Thoracic aorta (tissue), 2 donors: ENCODE measurements around the gene DMWD. TPM values are rescaled to one million over a fixed set of nuclear protein-coding genes. Genes with fewer than 3 reads are reported as not detected.

Experiments
- ATAC-seq: fragments of 150-250 bp; one replicate; pipeline ENCODE4 v1.8.0; 2017; ENCODE audit warnings: low read depth; ENCODE audit not compliant: insufficient number of reproducible peaks, low FRiP score
- DNase-seq: peaks from one replicate; pipeline ENCODE4 v3.0.0-alpha.2; 2020; ENCODE audit warnings: low spot score
- H3K27ac ChIP-seq, 2 donors: fragments of 200-600 bp; sonication (generic); 1 replicate in 1 of 2; 2 replicates in 1 of 2; pipeline ENCODE4 v1.5.1; 2016; ENCODE audit warnings: mild to moderate bottlenecking in 2 of 2, moderate library complexity in 2 of 2
- H3K27me3 ChIP-seq: fragments of 200-600 bp; sonication (generic); replicated peaks from 2 replicates; pipeline ENCODE4 v1.6.0; 2016; ENCODE audit warnings: mild to moderate bottlenecking; ENCODE audit not compliant: insufficient read depth
- H3K36me3 ChIP-seq: fragments of 200-600 bp; sonication (generic); one replicate; pipeline ENCODE4 v1.5.1; 2016
- H3K4me1 ChIP-seq, 2 donors: fragments of 200-600 bp; sonication (generic); 1 replicate in 1 of 2; 2 replicates in 1 of 2; pipeline versions ENCODE4 v1.5.1 to v1.6.0; 2016; ENCODE audit warnings: low read depth in 2 of 2, mild to moderate bottlenecking in 1 of 2; ENCODE audit not compliant: control insufficient read depth in 1 of 2
- H3K4me3 ChIP-seq: fragments of 200-600 bp; sonication (generic); 2 replicates; pipeline ENCODE4 v1.5.1; 2016; ENCODE audit warnings: mild to moderate bottlenecking
- H3K9me3 ChIP-seq: fragments of 200-600 bp; sonication (generic); 2 replicates; pipeline ENCODE4 v1.5.1; 2016
- CTCF ChIP-seq: fragments of 200-600 bp; sonication (generic); IDR thresholded peaks from one replicate; pipeline ENCODE4 v1.5.1; 2019; ENCODE audit warnings: antibody characterized with exemption
- total RNA-seq, 2 donors: library from RNA; depleted of rRNA; stranded (reverse); fragments of >200 nt; gene quantifications; one replicate each; pipeline versions ENCODE4 v1.1.0 to v1.2.3, GENCODE V29; 2016

Gene DMWD
- total RNA-seq, 2 donors from 2014 or later, result 79.1 to 91.1 TPM

DNA sequence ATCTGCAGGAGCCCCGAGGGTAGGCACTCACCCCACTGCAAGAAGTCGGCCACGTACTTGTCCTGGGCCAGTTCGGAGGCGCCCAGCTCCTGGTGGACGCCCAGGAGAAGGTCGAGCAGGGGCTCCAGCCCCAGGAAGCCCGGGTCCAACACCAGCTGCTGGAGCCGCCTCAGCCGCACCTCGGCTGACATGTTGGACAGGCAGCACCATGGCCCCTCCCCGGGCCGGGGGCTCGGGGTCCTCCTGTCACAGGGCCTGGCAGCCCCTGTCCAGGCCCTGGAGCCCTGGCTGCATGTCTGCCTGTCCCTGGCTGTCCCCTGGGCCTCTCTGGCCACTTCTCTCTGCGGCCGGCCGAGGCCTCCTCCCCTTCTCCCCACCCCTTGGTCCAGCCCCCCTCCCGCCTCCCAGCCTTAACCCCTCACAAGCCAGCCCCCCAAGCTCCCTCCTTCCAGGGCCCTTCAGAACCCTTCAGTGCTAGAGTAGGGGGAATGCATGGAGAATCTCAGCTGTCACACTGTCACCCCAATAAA lies 10.4 kb downstream of the DMWD start, which contains the start of gene DMPK:
DMPK (minus strand) TSS at position 329 of the 530 bp plus-strand sequence; CDS start at position 191, 138 bp downstream.
- Histone ChIP-seq H3K4me3 (peak within 1 kb of the TSS; percentile 91), H3K27ac (peak within 1 kb of the TSS; percentile 97 to 98), H3K36me3 (peaks cover 25% of the 10 kb centered on the region), H3K4me1 (peaks cover 20 to 50% of the 10 kb centered on the region in 2 donors), H3K9me3 (no peaks in the 10 kb centered on the region), H3K27me3 (no peaks in the 10 kb centered on the region)
- ATAC-seq, result no peak
- TF ChIP-seq CTCF, result no peak
- DNase-seq, result no peak

GRCh38 chr19:45781214-45782161 lies 11.2 kb downstream of the DMWD start:
- DNase-seq (no peak), ATAC-seq (no peak)
- TF ChIP-seq CTCF, result no peak
- Histone ChIP-seq H3K27ac (peak overlapping the region; percentile 97 to 98), H3K36me3 (peaks cover 28% of the 10 kb centered on the region), H3K4me1 (peaks cover 20 to 50% of the 10 kb centered on the region in 2 donors), H3K27me3 (no peaks in the 10 kb centered on the region), H3K9me3 (no peaks in the 10 kb centered on the region), H3K4me3 (peak overlapping the region; percentile 91)

- Histone ChIP-seq H3K27ac (peak overlapping the region; percentile 97 to 98), H3K27me3 (no peaks in the 10 kb centered on the region), H3K9me3 (no peaks in the 10 kb centered on the region), H3K4me3 (peak overlapping the region; percentile 91), H3K4me1 (peaks cover 20 to 47% of the 10 kb centered on the region in 2 donors), H3K36me3 (peaks cover 28% of the 10 kb centered on the region)
- no peak for TF ChIP-seq CTCF
- ATAC-seq (no peak), DNase-seq (no peak)
Observed at GRCh38 chr19:45780448-45781213, 12.0 kb downstream of the DMWD start.

GRCh38 chr19:45780146-45780447 lies 12.5 kb downstream of the DMWD start:
- H3K4me1 ChIP-seq, result peaks cover 20 to 41% of the 10 kb centered on the region in 2 donors
- H3K27me3 ChIP-seq, result no peaks in the 10 kb centered on the region

More at GRCh38 chr19:45780146-45780447, 12.5 kb downstream of the DMWD start:
- H3K27ac ChIP-seq, result peak overlapping the region; percentile 97 to 98
- no peaks in the 10 kb centered on the region for H3K9me3 ChIP-seq
- TF ChIP-seq CTCF, result no peak
- peak overlapping the region; percentile 91 for H3K4me3 ChIP-seq
- ATAC-seq (no peak), DNase-seq (no peak)
- peaks cover 28% of the 10 kb centered on the region for H3K36me3 ChIP-seq
